Skeletal muscle satellite cell (primary cell): ENCODE measurements around the gene SMIM15.

Source experiments
- H3K27me3 ChIP-seq: 2 replicates; pipeline ENCODE4 v1.7.0; 2013; ENCODE audit warnings: low read length; ENCODE audit not compliant: control insufficient read depth, insufficient read depth
- H3K36me3 ChIP-seq: 2 replicates; pipeline ENCODE4 v1.7.0; 2013; ENCODE audit warnings: mild to moderate bottlenecking, control low read depth, low read length; ENCODE audit not compliant: insufficient read depth
- H3K4me1 ChIP-seq: 2 replicates; pipeline ENCODE4 v1.7.0; 2013; ENCODE audit warnings: low read length; ENCODE audit not compliant: control insufficient read depth, insufficient read depth
- H3K4me2 ChIP-seq: 2 replicates; pipeline ENCODE4 v1.7.0; 2013; ENCODE audit warnings: mild to moderate bottlenecking, low read length
- H3K4me3 ChIP-seq: 2 replicates; pipeline ENCODE4 v1.7.0; 2013; ENCODE audit warnings: low read length
- H3K9ac ChIP-seq: 2 replicates; pipeline ENCODE4 v1.7.0; 2013; ENCODE audit warnings: mild to moderate bottlenecking, low read depth, low read length, moderate library complexity
- H3K9me3 ChIP-seq: replicated peaks from 2 replicates; pipeline ENCODE4 v1.7.0; 2013; ENCODE audit warnings: mild to moderate bottlenecking, control low read depth, low read length

Gene SMIM15

DNA sequence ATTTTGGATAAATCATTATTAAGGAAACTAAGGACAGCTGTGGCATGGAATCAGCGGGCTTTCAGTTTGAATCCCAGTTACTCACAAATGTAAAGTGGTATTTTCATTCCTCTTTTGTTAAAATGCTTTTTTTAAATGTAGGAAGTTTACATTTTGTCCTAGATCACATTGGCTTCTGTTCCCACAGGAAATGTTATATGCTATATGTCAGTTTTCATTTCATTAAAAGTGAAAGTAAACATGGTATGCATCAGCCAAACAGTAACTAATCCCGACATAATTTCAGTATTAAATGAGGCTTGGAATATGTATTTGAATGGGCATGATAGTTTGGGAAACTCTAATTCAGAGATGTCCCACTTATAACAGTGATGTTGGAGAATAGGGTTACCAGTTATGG is 18.6 kb upstream of the SMIM15 start:
- Histone ChIP-seq H3K4me1 (no peaks in the 10 kb centered on the region), H3K4me2 (peak overlapping the region; percentile 59), H3K27me3 (no peaks in the 10 kb centered on the region), H3K9ac (peak overlapping the region; percentile 39), H3K9me3 (no peaks in the 10 kb centered on the region), H3K4me3 (peak overlapping the region; percentile 2), H3K36me3 (no peaks in the 10 kb centered on the region)

GRCh38 chr5:61178702-61179101 is 16.4 kb upstream of the SMIM15 start:
- H3K9ac ChIP-seq, result no peak overlapping the region

DNA sequence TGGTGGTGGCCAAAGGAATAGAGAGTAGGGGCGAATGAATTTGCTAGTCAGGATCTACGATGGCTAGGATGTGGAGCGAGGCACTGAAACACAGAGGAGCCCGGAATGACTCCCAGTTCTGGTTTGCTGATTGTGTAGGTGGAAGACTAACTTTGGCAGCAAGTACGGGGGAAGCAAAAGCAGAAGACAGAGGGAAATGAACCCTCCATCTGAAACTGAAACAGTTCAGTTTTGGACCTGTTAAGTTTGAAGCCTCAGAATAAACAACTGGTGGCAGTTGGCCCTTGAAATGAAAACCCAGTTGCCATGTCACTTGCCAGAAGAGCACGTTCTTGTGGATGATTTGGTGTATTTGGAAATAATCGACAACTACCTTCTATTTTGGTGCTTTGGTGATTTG is 15.4 kb upstream of the SMIM15 start:
- Histone ChIP-seq H3K9me3 (no peaks in the 10 kb centered on the region), H3K4me1 (no peaks in the 10 kb centered on the region), H3K27me3 (no peaks in the 10 kb centered on the region), H3K4me2 (no peak overlapping the region), H3K4me3 (no peak overlapping the region), H3K9ac (no peak overlapping the region), H3K36me3 (no peaks in the 10 kb centered on the region)

More at GRCh38 chr5:61178702-61179101, 16.4 kb upstream of the SMIM15 start:
- H3K27me3 ChIP-seq, result no peaks in the 10 kb centered on the region
- no peaks in the 10 kb centered on the region for H3K36me3 ChIP-seq
- no peak overlapping the region for H3K4me2 ChIP-seq
- H3K4me3 ChIP-seq, result no peak overlapping the region
- no peaks in the 10 kb centered on the region for H3K4me1 ChIP-seq
- H3K9me3 ChIP-seq, result no peaks in the 10 kb centered on the region

DNA sequence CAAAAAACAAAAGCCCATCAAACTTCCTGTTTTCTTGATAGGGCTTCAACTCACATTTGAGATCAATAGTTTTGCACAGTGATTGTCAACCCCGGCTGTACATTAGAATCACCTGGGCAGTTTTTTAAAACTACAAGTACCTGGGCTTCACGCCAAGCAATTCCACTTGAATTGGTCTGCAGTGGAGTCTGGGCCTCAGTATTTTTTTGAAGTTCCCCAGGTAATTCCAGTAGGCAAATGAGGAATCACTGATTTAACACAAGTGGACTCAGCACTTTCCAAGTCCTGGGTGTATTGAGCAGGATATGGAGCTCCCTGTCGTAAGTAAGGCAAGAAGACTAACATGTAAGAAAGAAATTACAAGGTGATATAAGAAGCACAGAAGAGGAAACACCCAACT is 14.8 kb upstream of the SMIM15 start:
- H3K4me1 ChIP-seq, result no peaks in the 10 kb centered on the region
- no peaks in the 10 kb centered on the region for H3K27me3 ChIP-seq
- H3K4me2 ChIP-seq, result no peak overlapping the region
- H3K4me3 ChIP-seq, result no peak overlapping the region
- H3K36me3 ChIP-seq, result no peaks in the 10 kb centered on the region
- H3K9me3 ChIP-seq, result no peaks in the 10 kb centered on the region
- no peak overlapping the region for H3K9ac ChIP-seq

DNA sequence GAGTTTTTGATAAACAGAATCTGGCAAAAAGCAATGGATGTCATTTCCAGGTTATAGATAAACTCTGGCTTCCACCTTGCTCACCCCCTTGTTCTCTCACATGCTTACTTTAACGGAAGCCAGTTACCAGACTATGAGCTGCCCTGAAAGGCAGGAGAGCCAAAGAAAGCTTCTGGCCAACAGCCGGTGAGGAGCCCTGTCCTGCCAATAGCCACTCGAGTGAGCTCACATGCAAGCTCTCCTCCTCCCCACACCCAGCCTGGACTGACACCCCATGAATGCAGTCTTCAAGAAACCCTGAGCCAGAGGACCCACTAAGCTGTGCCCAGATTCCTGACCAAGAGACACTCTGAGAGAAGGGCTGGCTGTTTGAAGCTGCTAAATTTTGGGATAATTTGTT is 14.4 kb upstream of the SMIM15 start:
- Histone ChIP-seq H3K4me3 (no peak overlapping the region), H3K4me2 (no peak overlapping the region), H3K27me3 (no peaks in the 10 kb centered on the region), H3K36me3 (no peaks in the 10 kb centered on the region), H3K9ac (no peak overlapping the region), H3K4me1 (no peaks in the 10 kb centered on the region), H3K9me3 (no peaks in the 10 kb centered on the region)

GRCh38 chr5:61171479-61171878 is 9.2 kb upstream of the SMIM15 start:
- Histone ChIP-seq H3K4me2 (no peak overlapping the region), H3K9me3 (no peaks in the 10 kb centered on the region), H3K4me3 (no peak overlapping the region), H3K27me3 (no peaks in the 10 kb centered on the region), H3K4me1 (no peaks in the 10 kb centered on the region), H3K9ac (no peak overlapping the region), H3K36me3 (no peaks in the 10 kb centered on the region)

- no peak overlapping the region for H3K9ac ChIP-seq
- H3K4me3 ChIP-seq, result no peak overlapping the region
- H3K4me2 ChIP-seq, result no peak overlapping the region
- no peaks in the 10 kb centered on the region for H3K9me3 ChIP-seq
- no peaks in the 10 kb centered on the region for H3K36me3 ChIP-seq
- H3K27me3 ChIP-seq, result no peaks in the 10 kb centered on the region
- peaks cover under 1% of the 10 kb centered on the region for H3K4me1 ChIP-seq
Measured at GRCh38 chr5:61168951-61169350, 6.7 kb upstream of the SMIM15 start.

DNA sequence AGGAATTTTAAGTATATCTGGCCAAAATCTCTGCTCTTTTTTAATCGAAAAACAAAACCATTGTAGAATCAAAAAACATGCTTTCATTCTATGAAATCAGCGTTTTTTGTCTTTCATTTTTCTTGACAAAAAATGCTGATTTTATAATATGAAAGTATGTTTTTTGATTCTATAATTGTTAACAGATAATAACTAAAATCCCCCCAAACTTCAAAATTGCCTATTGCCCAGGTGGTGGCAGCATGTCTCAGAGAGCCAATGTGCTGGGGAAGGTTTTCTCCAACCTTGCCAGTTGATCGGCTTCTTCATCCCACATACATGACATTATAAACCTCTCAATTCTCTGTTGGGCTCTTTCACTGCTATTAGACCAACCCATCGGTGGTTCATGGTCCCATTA is 5.1 kb upstream of the SMIM15 start:
- no peaks in the 10 kb centered on the region for H3K36me3 ChIP-seq
- no peak overlapping the region for H3K4me3 ChIP-seq
- H3K9ac ChIP-seq, result no peak overlapping the region

DNA sequence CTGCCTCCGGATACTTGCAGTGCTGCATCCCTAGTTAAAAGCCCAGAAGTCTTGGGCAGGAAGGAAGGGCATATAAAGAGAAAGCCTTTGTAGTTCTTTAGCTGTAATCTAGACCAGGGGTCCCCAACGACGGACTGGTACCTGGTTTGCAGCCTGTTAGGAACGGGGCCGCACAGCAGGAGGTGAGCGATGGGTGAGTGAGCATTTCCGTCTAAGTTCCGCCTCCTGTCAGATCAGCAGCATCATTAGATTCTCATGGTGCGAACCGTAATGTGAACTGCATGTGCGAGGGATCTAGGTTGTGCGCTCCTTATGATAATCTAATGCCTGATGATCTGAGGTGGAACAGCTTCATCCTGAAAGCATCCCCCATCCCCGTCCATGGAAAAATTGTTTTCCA is 1.6 kb upstream of the SMIM15 start:
- Histone ChIP-seq H3K4me2 (peak overlapping the region; percentile 95), H3K4me1 (peaks cover 23% of the 10 kb centered on the region), H3K36me3 (peaks cover 19% of the 10 kb centered on the region), H3K4me3 (peak overlapping the region; percentile 98), H3K27me3 (no peaks in the 10 kb centered on the region), H3K9ac (no peak overlapping the region), H3K9me3 (no peaks in the 10 kb centered on the region)

More for the DNA sequence above, 5.1 kb upstream of the SMIM15 start:
- no peaks in the 10 kb centered on the region for H3K27me3 ChIP-seq
- H3K9me3 ChIP-seq, result no peaks in the 10 kb centered on the region
- no peak overlapping the region for H3K4me2 ChIP-seq
- H3K4me1 ChIP-seq, result peaks cover 10% of the 10 kb centered on the region

GRCh38 chr5:61162832-61163567 is 732 bp upstream of the SMIM15 start:
- Histone ChIP-seq H3K9me3 (no peaks in the 10 kb centered on the region), H3K36me3 (peaks cover 27% of the 10 kb centered on the region), H3K9ac (peak overlapping the region; percentile 97), H3K4me3 (peak overlapping the region; percentile 98), H3K27me3 (no peaks in the 10 kb centered on the region), H3K4me2 (peak overlapping the region; percentile 95), H3K4me1 (peaks cover 23% of the 10 kb centered on the region)

GRCh38 chr5:61160497-61160896 is 1.8 kb downstream of the SMIM15 start:
- H3K4me2 ChIP-seq, result peak overlapping the region; percentile 95
- peak overlapping the region; percentile 98 for H3K4me3 ChIP-seq
- peaks cover 23% of the 10 kb centered on the region for H3K4me1 ChIP-seq

DNA sequence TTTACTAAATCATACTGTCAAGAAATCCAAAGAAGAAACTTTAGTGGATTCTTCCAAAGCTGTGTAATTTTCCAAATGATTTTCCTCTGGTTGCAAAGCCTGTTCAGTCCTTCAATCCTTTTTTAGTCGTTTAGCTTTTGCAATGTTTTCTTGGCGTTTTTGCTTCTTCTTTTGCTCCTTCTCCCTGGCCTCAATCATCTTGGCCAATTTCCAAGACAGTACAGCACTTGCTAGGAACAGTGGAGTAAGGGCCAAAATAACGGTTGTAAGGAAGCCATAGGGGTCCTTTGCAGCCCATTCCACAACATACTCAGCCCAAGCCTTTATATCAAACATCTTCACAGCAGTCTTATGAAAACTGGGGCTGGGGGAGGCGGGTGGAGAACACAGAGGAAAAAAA is 2.4 kb downstream of the SMIM15 start:
- Histone ChIP-seq H3K9ac (no peak overlapping the region), H3K27me3 (no peaks in the 10 kb centered on the region), H3K4me3 (no peak overlapping the region), H3K9me3 (no peaks in the 10 kb centered on the region), H3K4me1 (peaks cover 23% of the 10 kb centered on the region), H3K4me2 (peak overlapping the region; percentile 95), H3K36me3 (peaks cover 36% of the 10 kb centered on the region)

More at GRCh38 chr5:61160497-61160896, 1.8 kb downstream of the SMIM15 start:
- H3K9ac ChIP-seq, result peak overlapping the region; percentile 97
- no peaks in the 10 kb centered on the region for H3K27me3 ChIP-seq
- H3K36me3 ChIP-seq, result peaks cover 36% of the 10 kb centered on the region
- H3K9me3 ChIP-seq, result no peaks in the 10 kb centered on the region
